ENCODE data around the gene NPIPB6. TPM values are rescaled to one million over a fixed set of nuclear protein-coding genes. Genes with fewer than 3 reads are reported as not detected.

NPIPB6 gene
- total RNA-seq, 2 donors from 2014 or later, result 13.8 TPM; not detected in 1

DNA sequence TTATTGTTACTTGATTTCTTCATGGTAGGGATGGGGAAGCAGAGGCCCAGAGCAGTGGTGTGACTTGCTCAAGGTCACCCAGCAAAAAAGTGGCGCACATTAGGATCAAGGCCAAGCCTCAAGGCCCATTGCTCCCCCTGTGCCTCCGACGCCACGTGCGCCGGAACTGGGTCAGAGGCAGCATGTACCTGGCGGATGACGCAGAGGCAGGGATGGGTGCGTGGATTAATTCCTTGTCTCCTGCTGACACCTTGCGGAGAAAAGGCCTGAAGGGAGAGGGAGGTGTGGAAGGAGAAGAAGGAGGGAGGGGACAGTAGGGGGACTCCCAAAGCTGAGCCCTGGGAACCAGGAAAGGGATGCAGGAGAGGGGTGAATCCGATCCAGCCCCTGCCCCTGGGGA is 52.5 kb downstream of the NPIPB6 start:
- Histone ChIP-seq H3K9me3 (no peaks in the 10 kb centered on the region), H3K4me3 (no peak overlapping the region), H3K27me3 (no peaks in the 10 kb centered on the region), H3K27ac (no peak overlapping the region), H3K36me3 (replicated peaks in 1 of 2; ENCODE audit: insufficient read depth in 1 of 2, low read depth in 2 of 2) (no peaks in the 10 kb centered on the region), H3K4me1 (no peaks in the 10 kb centered on the region)
- TF ChIP-seq POLR2A (IDR thresholded peaks at IDR 0.05) (no peak), CTCF (IDR thresholded peaks at IDR 0.05) (no peak)
- ATAC-seq (no peak), DNase-seq (no peak)
- intact Hi-C loops (cut with DNase I), result no loop called here
- 89 to 91% methylated on average over 11 of the region's 11 CpGs for WGBS, 2 donors

GRCh38 chr16:28309811-28310311 is 53.4 kb downstream of the NPIPB6 start:
- ATAC-seq (no peak), DNase-seq (peak in 1 of 4 donors; percentile 32)
- Histone ChIP-seq H3K27me3 (no peaks in the 10 kb centered on the region), H3K4me1 (no peaks in the 10 kb centered on the region), H3K9me3 (no peaks in the 10 kb centered on the region), H3K36me3 (replicated peaks in 1 of 2; ENCODE audit: insufficient read depth in 1 of 2, low read depth in 2 of 2) (no peaks in the 10 kb centered on the region), H3K4me3 (no peak overlapping the region), H3K27ac (no peak overlapping the region)
- intact Hi-C loops (cut with DNase I), result no loop called here
- 82 to 91% methylated on average over 12 to 20 of the region's 20 CpGs for WGBS, 2 donors
- TF ChIP-seq CTCF (IDR thresholded peaks at IDR 0.05), result no peak
- no peak for TF ChIP-seq POLR2A (IDR thresholded peaks at IDR 0.05)

- intact Hi-C loops (cut with DNase I), result no loop called here
- WGBS, 2 donors, result 90 to 95% methylated on average over 13 to 14 of the region's 14 CpGs
- TF ChIP-seq CTCF (IDR thresholded peaks at IDR 0.05) (no peak), POLR2A (IDR thresholded peaks at IDR 0.05) (no peak)
- Histone ChIP-seq H3K36me3 (replicated peaks in 1 of 2; ENCODE audit: insufficient read depth in 1 of 2, low read depth in 2 of 2) (no peaks in the 10 kb centered on the region), H3K27me3 (no peaks in the 10 kb centered on the region), H3K27ac (no peak overlapping the region), H3K4me3 (no peak overlapping the region), H3K4me1 (no peaks in the 10 kb centered on the region), H3K9me3 (no peaks in the 10 kb centered on the region)
- no peak for ATAC-seq
- DNase-seq, result no peak
Measured at GRCh38 chr16:28308794-28309584, 54.3 kb downstream of the NPIPB6 start.

GRCh38 chr16:28307936-28308335 is 55.4 kb downstream of the NPIPB6 start:
- TF ChIP-seq CTCF (IDR thresholded peaks at IDR 0.05), result no peak
- no peak for TF ChIP-seq POLR2A (IDR thresholded peaks at IDR 0.05)
- intact Hi-C loops (cut with DNase I), result no loop called here
- Histone ChIP-seq H3K27ac (no peak overlapping the region), H3K36me3 (replicated peaks in 1 of 2; ENCODE audit: insufficient read depth in 1 of 2, low read depth in 2 of 2) (no peaks in the 10 kb centered on the region), H3K9me3 (no peaks in the 10 kb centered on the region), H3K4me1 (no peaks in the 10 kb centered on the region), H3K27me3 (no peaks in the 10 kb centered on the region), H3K4me3 (no peak overlapping the region)
- WGBS, 2 donors, result 49 to 68% methylated on average over 5 of the region's 5 CpGs
- DNase-seq (no peak), ATAC-seq (no peak)

DNA sequence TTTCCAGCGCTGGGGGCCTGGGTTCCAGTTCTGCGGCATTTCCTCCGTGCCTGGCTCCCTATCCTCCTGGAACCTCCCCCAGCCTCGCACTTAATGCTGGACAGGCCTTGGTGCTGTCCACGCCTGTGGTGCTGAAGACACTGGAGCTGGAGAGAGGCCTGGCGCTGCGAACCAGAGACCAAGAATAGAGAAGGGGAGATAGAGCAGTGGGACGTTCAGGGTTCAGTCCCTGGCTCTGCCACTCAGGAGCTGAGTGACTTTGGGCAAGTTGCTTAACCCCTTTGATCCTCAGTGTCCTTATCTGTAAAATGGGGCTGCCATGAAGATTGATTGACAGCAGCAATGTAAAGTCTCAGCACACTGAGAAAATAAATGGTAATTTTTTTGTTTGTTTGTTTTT is 59.1 kb downstream of the NPIPB6 start:
- Histone ChIP-seq H3K4me3 (no peak overlapping the region), H3K27ac (no peak overlapping the region), H3K36me3 (replicated peaks in 1 of 2; ENCODE audit: insufficient read depth in 1 of 2, low read depth in 2 of 2) (no peaks in the 10 kb centered on the region), H3K4me1 (no peaks in the 10 kb centered on the region), H3K27me3 (no peaks in the 10 kb centered on the region), H3K9me3 (no peaks in the 10 kb centered on the region)
- intact Hi-C loops (cut with DNase I), result no loop called here
- 25 to 78% methylated on average over 1 to 8 of the region's 8 CpGs for WGBS, 2 donors
- no peak for ATAC-seq
- peak in 2 of 4 donors; percentile 12 to 27 for DNase-seq
- TF ChIP-seq CTCF (IDR thresholded peaks at IDR 0.05), result no peak
